ENCODE results near the gene ADPRM. TPM values are rescaled to one million over a fixed set of nuclear protein-coding genes. Genes with fewer than 3 reads are reported as not detected.

ADPRM gene
- total RNA-seq, 1 experiment from 2014 or later: 7.9 TPM

- TF ChIP-seq SIN3A (IDR thresholded peaks at IDR 0.05; ENCODE audit: low read depth) (no peak), CEBPB (IDR thresholded peaks at IDR 0.05; ENCODE audit: low read depth) (no peak), POLR2AphosphoS5 (IDR thresholded peaks at IDR 0.05; ENCODE audit: low read depth, low read length) (no peak), EZH2phosphoT487 (IDR thresholded peaks at IDR 0.05; ENCODE audit: borderline replicate concordance) (no peak), ZBTB33 (IDR thresholded peaks at IDR 0.05; ENCODE audit: extremely low read depth, insufficient replicate concordance, low read length) (no peak), SP1 (IDR thresholded peaks at IDR 0.05; ENCODE audit: low read depth) (no peak), POLR2A (IDR thresholded peaks at IDR 0.05; ENCODE audit: borderline replicate concordance, extremely low read depth, insufficient read depth, insufficient read length) (no peak), ZFX (IDR thresholded peaks at IDR 0.05) (no peak), ELF1 (IDR thresholded peaks at IDR 0.05; ENCODE audit: borderline replicate concordance, low read depth) (no peak), SRF (IDR thresholded peaks at IDR 0.05; ENCODE audit: low read depth) (no peak), CBX3 (IDR thresholded peaks at IDR 0.05; ENCODE audit: low read depth) (no peak), RAD21 (IDR thresholded peaks at IDR 0.05; ENCODE audit: low read depth) (no peak), REST (IDR thresholded peaks at IDR 0.05; ENCODE audit: low read depth) (no peak), FOSL1 (IDR thresholded peaks at IDR 0.05; ENCODE audit: low read depth) (no peak), ZNF274 (IDR thresholded peaks at IDR 0.05; ENCODE audit: low read depth, low read length) (no peak), MAX (IDR thresholded peaks at IDR 0.05) (no peak), TCF7L2 (IDR thresholded peaks at IDR 0.05; ENCODE audit: borderline replicate concordance, extremely low read depth, insufficient read depth, insufficient read length) (no peak), ATF3 (IDR thresholded peaks at IDR 0.05) (no peak), JUND (IDR thresholded peaks at IDR 0.05) (no peak), YY1 (IDR thresholded peaks at IDR 0.05; ENCODE audit: extremely low read depth, insufficient replicate concordance, low read depth, low read length) (no peak)
- POLR2A ChIA-PET: no interaction called here
- H3K4me3 ChIP-seq (replicated peaks in 1 of 2; ENCODE audit: low read depth in 1 of 2, low read length in 2 of 2): no peak overlapping the region
- H4K20me1 ChIP-seq (ENCODE audit: insufficient read depth): no peaks in the 10 kb centered on the region
- ATAC-seq (no peak), DNase-seq (ENCODE audit: low read depth, low spot score) (no peak)
- H3K27me3 ChIP-seq (ENCODE audit: insufficient read depth, low read length): peaks cover 21% of the 10 kb centered on the region; the same call in 1 of the 2 replicates
- H3K27ac ChIP-seq (ENCODE audit: low read depth, low read length): no peak overlapping the region
- no peaks in the 10 kb centered on the region for H3K79me2 ChIP-seq (ENCODE audit: insufficient read depth, low read length)
- RAD21 ChIA-PET (ENCODE audit: low non-redundant PET in 1 of 2, low total read pairs in 2 of 2, uncharacterized antibody in 2 of 2, unreplicated experiment in 2 of 2): no interaction called here
- H3K9me2 ChIP-seq (ENCODE audit: insufficient read depth): no peaks in the 10 kb centered on the region
- H3K9ac ChIP-seq (ENCODE audit: low read length): no peak overlapping the region
- BruUV-seq (replicated peaks): no TSS peak
- no peaks in the 10 kb centered on the region for H3K4me1 ChIP-seq (ENCODE audit: control insufficient read depth in 1 of 2, insufficient read depth in 2 of 2, low read length in 2 of 2)
- no peak overlapping the region for H3K4me2 ChIP-seq (ENCODE audit: low read length)
- CTCF ChIA-PET: no interaction called here
- no peaks in the 10 kb centered on the region for H3K9me3 ChIP-seq (ENCODE audit: control insufficient read depth in 1 of 2, insufficient read depth in 1 of 2, low read depth in 1 of 2, low read length in 2 of 2)
- intact Hi-C loops (cut with micrococcal nuclease): no loop called here
- H2AFZ ChIP-seq (ENCODE audit: low read depth, low read length, poor library complexity, severe bottlenecking): no peak overlapping the region
- H3K36me3 ChIP-seq (ENCODE audit: control insufficient read depth in 1 of 2, insufficient read depth in 2 of 2, low read length in 2 of 2): no peaks in the 10 kb centered on the region
These were observed 44.2 kb downstream of the ADPRM start for GRCh38 chr17:10741416-10742135.
